ENCODE results near the gene FANCC.

FANCC gene

DNA sequence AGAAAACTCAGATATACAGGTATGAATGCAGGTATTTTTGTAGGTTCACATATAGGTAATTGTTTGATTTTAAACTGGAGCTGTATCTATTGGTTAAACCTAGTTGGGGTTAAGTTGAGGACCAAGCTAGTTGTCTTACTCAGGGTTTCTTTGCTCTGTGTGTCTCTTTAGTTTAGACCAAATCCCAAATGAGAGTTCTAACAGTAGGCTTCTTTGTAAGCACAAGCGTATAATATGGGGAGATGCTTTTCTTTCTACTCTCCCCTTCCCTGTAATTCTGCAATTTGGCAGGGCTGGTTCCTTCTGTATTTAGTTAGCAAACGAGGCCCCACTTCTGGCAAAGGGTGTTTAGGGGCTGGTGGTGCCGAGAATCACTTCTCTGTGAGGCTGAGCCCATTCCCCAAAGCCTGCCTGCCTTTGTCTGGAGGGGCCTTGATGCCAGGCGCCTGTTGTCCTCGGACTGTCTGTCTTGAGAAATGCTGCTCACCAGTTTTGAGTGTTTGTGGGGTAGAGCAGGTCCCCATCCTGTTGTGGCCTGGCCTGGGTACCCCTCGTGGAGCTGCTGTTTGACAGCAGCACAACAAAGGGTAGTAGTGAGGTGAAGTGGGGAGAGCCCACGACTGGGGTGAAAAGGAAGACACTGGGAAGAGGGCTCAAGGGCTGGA, 259.3 kb downstream of the FANCC start:
- DNase-seq: no peak

- DNase-seq: no peak
Observed at GRCh38 chr9:95057101-95057500, 260.4 kb downstream of the FANCC start.

GRCh38 chr9:95055851-95056551, 261.5 kb downstream of the FANCC start:
- DNase-seq: no peak

- no peak for DNase-seq
Observed at GRCh38 chr9:95055334-95055850, 262.1 kb downstream of the FANCC start.

DNA sequence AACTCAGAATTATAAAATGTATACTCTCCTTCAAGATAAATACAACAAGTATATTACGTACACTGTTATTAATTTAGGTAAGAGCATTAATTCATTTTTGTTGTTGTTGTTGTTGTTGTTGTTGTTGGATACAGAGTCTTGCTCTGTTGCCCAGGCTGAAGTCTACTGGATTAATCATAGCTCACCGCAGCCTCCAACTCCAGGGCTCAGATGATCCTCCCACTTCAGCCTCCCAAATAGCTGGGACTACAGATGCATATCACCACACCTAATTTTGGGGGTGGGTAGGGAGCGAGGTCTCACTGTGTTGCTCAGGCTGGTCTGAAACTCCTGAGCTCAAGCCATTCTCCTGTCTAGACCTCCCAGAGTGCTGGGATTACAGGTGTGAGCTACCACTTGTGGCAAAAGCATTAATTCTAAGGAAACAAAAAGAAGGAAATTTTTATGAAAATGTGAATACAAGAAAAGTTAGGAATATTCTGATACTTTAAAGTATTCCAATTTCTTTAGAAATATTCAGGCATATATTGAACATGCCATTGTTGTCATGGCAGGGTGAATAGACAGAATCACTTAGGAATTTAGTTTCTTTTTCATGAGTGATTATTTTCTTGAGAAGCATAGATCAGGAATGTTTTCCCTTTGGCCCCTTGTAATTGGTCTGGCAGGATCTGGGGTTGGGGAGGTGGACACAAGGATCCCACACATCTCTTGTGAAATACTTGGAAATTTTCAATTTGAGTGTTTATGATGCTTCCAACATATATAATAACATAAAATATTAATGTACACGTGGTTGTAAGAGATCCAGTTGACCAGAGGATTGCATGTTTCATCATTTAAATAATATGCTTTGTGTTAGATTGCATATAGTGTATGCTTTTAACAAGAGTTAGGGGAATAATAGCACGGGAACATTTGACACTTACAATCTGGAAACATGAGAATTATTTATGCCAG, 263.6 kb downstream of the FANCC start:
- no peak for DNase-seq

- DNase-seq: no peak
Observed at GRCh38 chr9:95049761-95050160, 267.7 kb downstream of the FANCC start.
